Stimulated activated CD4-positive, alpha-beta T cell treated with anti-CD3 and anti-CD28 coated beads, Interleukin-15, amount 100 ng/mL, for 48 hours (primary cell): ENCODE measurements around the gene REV3L.
"Not testable (repeated sequence)": the region's sequence is repeated elsewhere in the genome, so short reads cannot be mapped to it uniquely, and the experiment has no call there.

Source experiments
- DNase-seq, 2 donors: peaks; one replicate each; pipeline ENCODE4 v3.0.0-alpha.2; 2020; ENCODE audit warnings: low read depth in 2 of 2

Gene REV3L

GRCh38 chr6:111300938-111301800, 181.8 kb downstream of the REV3L start:
- not testable (repeated sequence) for DNase-seq

GRCh38 chr6:111297776-111298175, 185.2 kb downstream of the REV3L start:
- DNase-seq = no peak

- no peak for DNase-seq
Measured at GRCh38 chr6:111294374-111294967, 188.5 kb downstream of the REV3L start.

DNA sequence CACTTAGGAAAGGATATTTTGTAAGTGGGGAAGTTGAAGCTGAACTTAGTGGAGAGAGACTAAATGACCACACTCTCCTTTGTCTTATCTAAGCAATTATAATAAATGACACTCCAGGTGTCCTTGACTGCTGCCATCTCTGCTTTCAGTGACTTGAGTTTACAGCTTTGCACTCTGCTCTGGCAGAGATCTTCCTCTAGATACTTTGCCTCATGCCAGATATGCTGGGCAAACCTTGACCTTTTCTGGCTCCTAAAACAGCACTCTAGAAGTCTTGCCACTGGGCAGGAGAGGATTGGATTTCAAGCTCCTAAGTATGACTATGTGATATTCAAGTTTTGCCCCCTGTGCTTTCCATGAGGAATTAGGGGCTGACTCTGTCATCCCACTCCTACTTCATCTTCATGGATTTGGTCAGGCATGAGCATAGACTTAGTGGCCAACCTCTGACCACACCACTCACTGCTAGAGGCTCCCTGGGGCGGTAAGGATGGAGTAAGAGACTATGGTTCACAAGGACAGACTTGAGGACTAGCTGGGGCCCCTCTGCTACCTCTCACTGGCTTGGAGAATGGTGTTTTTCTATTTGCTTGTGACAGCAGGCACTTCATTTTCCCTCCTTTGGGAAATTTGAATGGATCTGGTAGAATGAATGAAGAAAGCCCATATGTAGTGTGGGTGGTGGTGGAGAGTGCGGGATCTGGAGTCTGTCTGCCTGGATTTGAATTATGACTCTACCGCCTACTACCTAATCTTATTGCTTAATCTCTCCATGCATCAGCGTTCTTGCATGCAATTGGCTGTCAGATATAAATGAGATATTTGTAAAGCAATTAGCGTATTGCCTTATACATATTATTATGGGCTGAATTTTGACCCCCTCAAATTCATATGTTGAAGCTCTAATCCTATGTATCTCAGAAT, 191.4 kb downstream of the REV3L start:
- no peak for DNase-seq

GRCh38 chr6:111290689-111291335, 192.2 kb downstream of the REV3L start:
- peak; percentile 4 to 5 for DNase-seq

DNA sequence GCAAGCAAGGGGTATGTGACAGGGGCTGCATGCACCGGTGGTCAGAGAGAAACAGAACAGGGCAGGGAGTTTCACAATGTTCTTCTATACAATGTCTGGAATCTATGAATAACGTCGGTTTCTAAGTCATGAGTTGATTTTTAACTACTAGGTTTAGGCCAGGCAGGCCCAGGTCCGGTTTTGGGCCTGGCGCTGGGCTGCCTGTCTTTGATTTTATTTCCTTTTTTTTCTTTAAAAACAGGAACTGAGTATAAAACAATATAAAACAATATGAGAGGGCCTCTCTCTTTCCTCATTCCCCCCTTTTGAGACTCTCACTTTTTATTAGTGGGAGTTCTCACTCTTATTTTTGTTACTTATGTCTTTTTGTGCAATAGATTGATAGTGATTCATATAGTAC, 198.7 kb downstream of the REV3L start:
- not testable (repeated sequence) for DNase-seq

DNA sequence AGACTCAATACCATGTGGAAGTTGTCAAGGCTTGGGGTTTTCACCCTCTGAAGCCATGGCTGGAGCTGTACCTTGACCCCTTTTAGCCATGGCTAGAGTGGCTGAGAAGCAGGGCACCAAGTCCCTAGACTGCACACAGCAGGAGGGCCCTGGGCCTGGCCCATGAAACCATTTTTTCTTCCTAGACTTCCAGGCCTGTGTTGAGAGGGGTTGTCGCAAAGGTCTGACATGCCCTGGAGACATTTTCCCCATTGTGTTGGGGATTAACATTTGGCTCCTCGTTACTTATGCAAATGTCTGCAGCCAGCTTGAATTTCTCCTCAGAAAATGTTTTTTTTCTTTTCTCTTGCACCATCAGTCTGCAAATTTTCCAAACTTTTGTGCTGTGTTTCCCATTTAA, 199.3 kb downstream of the REV3L start:
- DNase-seq = no peak

DNA sequence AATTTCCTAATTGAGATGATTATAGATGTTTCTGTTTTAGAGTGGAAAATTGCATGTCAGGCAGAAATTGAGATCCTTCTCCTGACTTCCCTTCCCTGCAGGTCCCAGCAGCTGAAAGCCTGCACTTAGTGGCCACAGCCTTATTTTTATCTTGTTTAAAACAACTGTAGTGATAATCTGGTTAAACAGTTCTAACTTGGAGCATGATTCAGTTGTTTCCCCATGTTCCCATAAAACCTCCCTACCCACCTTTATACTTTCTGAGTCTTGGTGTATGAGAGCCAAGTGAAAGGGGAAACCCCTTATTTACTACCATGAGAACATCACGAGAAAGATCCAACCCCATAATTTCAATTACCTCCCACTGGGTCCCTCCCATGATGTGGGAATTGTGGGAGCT, 200.5 kb downstream of the REV3L start:
- DNase-seq = no peak

DNA sequence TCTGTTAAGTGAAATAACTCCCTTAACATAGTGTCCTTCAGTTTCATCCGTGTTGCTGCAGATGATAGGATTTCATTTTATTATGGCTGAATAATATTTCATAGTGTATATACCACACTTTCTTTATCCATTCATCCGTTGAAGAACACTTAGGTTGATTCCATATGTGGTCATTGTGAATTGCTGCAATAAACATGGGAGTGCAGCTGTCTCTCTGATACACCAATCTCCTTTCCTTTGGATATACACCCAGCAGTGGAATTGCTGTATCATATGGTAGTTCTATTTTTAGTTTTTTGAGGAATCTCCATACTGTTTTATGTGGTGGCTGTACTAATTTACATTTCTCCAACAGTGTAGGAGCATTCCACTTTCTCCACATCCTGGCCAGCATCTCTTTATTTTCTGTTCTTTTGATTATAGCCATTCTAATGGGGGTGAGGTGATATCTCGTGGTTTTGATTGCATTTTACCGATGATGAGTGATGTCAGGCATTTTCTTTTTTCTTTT, 202.5 kb downstream of the REV3L start:
- no peak for DNase-seq

GRCh38 chr6:111278731-111279130, 204.3 kb downstream of the REV3L start:
- DNase-seq = no peak

- DNase-seq = no peak
Measured at GRCh38 chr6:111277819-111278218, 205.2 kb downstream of the REV3L start.

GRCh38 chr6:111276736-111277135, 206.3 kb downstream of the REV3L start:
- no peak for DNase-seq

GRCh38 chr6:111276335-111276734, 206.7 kb downstream of the REV3L start:
- no peak for DNase-seq

- DNase-seq = no peak
Measured at GRCh38 chr6:111274593-111275217, 208.3 kb downstream of the REV3L start.

- DNase-seq = no peak
Measured at GRCh38 chr6:111270121-111270520, 212.9 kb downstream of the REV3L start.

DNA sequence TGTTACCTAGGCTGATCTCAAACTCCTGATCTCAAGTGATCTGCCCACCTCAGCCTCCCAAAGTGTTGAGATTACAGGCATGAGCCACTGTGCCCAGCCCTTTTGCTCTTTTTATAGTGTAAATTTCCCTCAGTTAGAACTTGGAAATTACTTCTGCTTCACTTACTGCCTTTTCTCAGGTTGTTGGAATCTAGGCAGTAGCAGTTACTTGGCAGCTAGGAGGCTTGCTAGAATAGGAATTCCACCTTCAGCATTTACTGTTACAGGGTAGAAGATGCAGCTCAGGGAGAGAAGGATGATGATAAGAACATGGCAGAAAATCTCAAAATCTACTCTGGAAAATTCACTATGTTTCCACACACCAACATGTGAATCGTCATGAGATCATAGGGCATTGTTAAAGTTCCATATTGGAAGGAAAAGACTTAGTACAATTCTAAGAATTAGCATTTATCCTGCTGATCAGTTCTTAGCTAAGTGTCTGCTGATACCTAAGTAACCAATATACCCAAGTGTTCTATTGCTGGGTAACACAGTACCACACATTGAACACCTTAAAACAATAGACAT, 213.5 kb downstream of the REV3L start:
- no peak for DNase-seq

- no peak for DNase-seq
Measured at GRCh38 chr6:111267764-111268333, 215.2 kb downstream of the REV3L start.

- DNase-seq = no peak
Measured at GRCh38 chr6:111266276-111266675, 216.7 kb downstream of the REV3L start.

DNA sequence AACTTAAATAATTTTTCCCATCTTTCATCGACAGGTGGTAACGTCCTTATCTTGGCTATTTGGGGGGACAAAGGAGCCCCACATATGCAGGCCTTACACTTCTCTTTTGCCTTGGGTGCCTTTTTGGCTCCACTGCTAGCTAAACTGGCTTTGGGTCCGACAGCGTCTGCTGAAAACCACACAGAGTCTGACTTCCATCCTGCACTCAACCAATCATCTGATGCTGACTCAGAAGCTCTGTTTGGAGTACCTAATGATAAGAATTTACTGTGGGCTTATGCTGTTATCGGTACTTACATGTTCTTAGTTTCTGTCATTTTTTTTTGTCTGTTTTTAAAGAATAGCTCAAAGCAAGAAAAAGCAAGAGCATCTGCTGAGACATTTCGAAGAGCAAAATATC, 217.2 kb downstream of the REV3L start:
- no peak for DNase-seq

- DNase-seq = no peak
Measured at GRCh38 chr6:111263837-111264236, 219.2 kb downstream of the REV3L start.
